HCT116 (cell line): Measurements from ENCODE around the gene TCP1. TPM values are rescaled to one million over a fixed set of nuclear protein-coding genes. Genes with fewer than 3 reads are reported as not detected.

Source experiments
- ATAC-seq: fragments of 200-7000 bp; cut with Tn5 transposase; 2 replicates; pipeline ENCODE4 v1.9.1; 2020; ENCODE audit warnings: mild to moderate bottlenecking, moderate library complexity
- BruUV-seq: library from RNA; stranded (reverse); fragments of 400-500 nt; replicated peaks from 2 replicates; lab custom pipeline; 2021; lab: Mats Ljungman, UMichigan
- CTCF ChIA-PET: fragments of 300-600 bp; sonication (Branson Sonifier 250); formaldehyde crosslinking; loops from one replicate; lab custom pipeline; 2021; ENCODE audit warnings: antibody characterized with exemption; lab: Charles Lee
- POLR2A ChIA-PET: fragments of 300-600, 350-600 bp; sonication (Branson Sonifier 250); formaldehyde crosslinking; loops from one replicate; lab custom pipeline; 2021; ENCODE audit warnings: antibody characterized with exemption; lab: Charles Lee
- RAD21 ChIA-PET, 2 experiments: fragments of 300-600 bp; sonication (Branson Sonifier 250); formaldehyde crosslinking; loops; one replicate each; lab custom pipeline; 2023; ENCODE audit warnings: low total read pairs in 2 of 2; ENCODE audit not compliant: uncharacterized antibody in 2 of 2, unreplicated experiment in 2 of 2, low non-redundant PET in 1 of 2; lab: Charles Lee
- DNase-seq: peaks from one replicate; pipeline ENCODE4 v3.0.0-alpha.2; 2010; ENCODE audit warnings: low read depth, low spot score
- H2AFZ ChIP-seq: fragments of 200-600 bp; shearing (Covaris generic), sonication (generic); 2 replicates; pipeline ENCODE4 v1.6.1; 2017; ENCODE audit warnings: low read depth, mixed run types, mixed read lengths, antibody characterized with exemption, low read length; ENCODE audit not compliant: poor library complexity, severe bottlenecking
- H3K27ac ChIP-seq: 2 replicates; pipeline ENCODE4 v1.5.1; 2012; ENCODE audit warnings: low read depth, low read length
- H3K27me3 ChIP-seq: fragments of 200-600 bp; sonication (generic); 2 replicates; pipeline ENCODE4 v1.6.1; 2016; ENCODE audit warnings: mixed run types, low read length, mixed read lengths; ENCODE audit not compliant: insufficient read depth
- H3K36me3 ChIP-seq, 2 experiments: fragments of 200-500 bp in 1 of 2; fragments of 200-600 bp in 1 of 2; sonication (Bioruptor generic) in 1 of 2; sonication (generic) in 1 of 2; 2 replicates each; pipeline versions ENCODE4 v1.5.1 to v1.6.1; 2014 to 2016; ENCODE audit warnings: low read length in 2 of 2, inconsistent platforms in 1 of 2, mixed read lengths in 1 of 2, mixed run types in 1 of 2; ENCODE audit not compliant: insufficient read depth in 2 of 2, control insufficient read depth in 1 of 2
- H3K4me1 ChIP-seq, 2 experiments: fragments of 200-600 bp in 1 of 2; sonication (generic) in 1 of 2; 2 replicates each; pipeline versions ENCODE4 v1.5.1 to v1.6.1; 2012 to 2017; ENCODE audit warnings: low read length in 2 of 2, inconsistent platforms in 1 of 2, mild to moderate bottlenecking in 1 of 2, mixed read lengths in 1 of 2, mixed run types in 1 of 2, moderate library complexity in 1 of 2; ENCODE audit not compliant: insufficient read depth in 2 of 2, control insufficient read depth in 1 of 2
- H3K4me2 ChIP-seq: fragments of 200-600 bp; sonication (generic); 2 replicates; pipeline ENCODE4 v1.6.1; 2017; ENCODE audit warnings: mixed run types, low read length, mixed read lengths
- H3K4me3 ChIP-seq, 2 experiments: fragments of 200-600 bp in 1 of 2; sonication (generic) in 1 of 2; replicated peaks in 1 of 2; 2 replicates each; pipeline ENCODE4 v1.5.1; 2011 to 2016; ENCODE audit warnings: low read length in 2 of 2, control low read depth in 1 of 2, low read depth in 1 of 2, mild to moderate bottlenecking in 1 of 2, mixed read lengths in 1 of 2, mixed run types in 1 of 2
- H3K79me2 ChIP-seq: fragments of 200-600 bp; sonication (generic); 2 replicates; pipeline ENCODE4 v1.6.1; 2017; ENCODE audit warnings: mild to moderate bottlenecking, mixed run types, low read length, moderate library complexity, mixed read lengths; ENCODE audit not compliant: insufficient read depth
- H3K9ac ChIP-seq: fragments of 200-600 bp; sonication (generic); 2 replicates; pipeline ENCODE4 v1.6.1; 2016; ENCODE audit warnings: low read length, mixed read lengths
- H3K9me2 ChIP-seq: fragments of 200-600 bp; sonication (generic), shearing (Covaris generic); 2 replicates; pipeline ENCODE4 v1.6.1; 2017; ENCODE audit warnings: mixed run types, mild to moderate bottlenecking, moderate library complexity; ENCODE audit not compliant: insufficient read depth
- H3K9me3 ChIP-seq, 2 experiments: fragments of 200-500 bp in 1 of 2; fragments of 200-600 bp in 1 of 2; sonication (Bioruptor generic) in 1 of 2; sonication (generic) in 1 of 2; 2 replicates each; pipeline ENCODE4 v1.6.1; 2014 to 2017; ENCODE audit warnings: low read length in 2 of 2, mixed read lengths in 2 of 2, inconsistent platforms in 1 of 2, low read depth in 1 of 2, mild to moderate bottlenecking in 1 of 2, mixed run types in 1 of 2, moderate library complexity in 1 of 2; ENCODE audit not compliant: control insufficient read depth in 1 of 2, insufficient read depth in 1 of 2
- H4K20me1 ChIP-seq: fragments of 200-600 bp; sonication (generic), shearing (Covaris generic); 2 replicates; pipeline ENCODE4 v1.6.1; 2017; ENCODE audit warnings: mixed run types, mild to moderate bottlenecking, moderate library complexity; ENCODE audit not compliant: insufficient read depth
- ATF3 ChIP-seq: IDR thresholded peaks from 2 replicates; pipeline ENCODE4 v1.6.1; 2012
- CBX3 ChIP-seq: IDR thresholded peaks from 2 replicates; pipeline ENCODE4 v1.6.1; 2012; ENCODE audit warnings: low read depth
- EGR1 ChIP-seq: IDR thresholded peaks from 2 replicates; pipeline ENCODE4 v1.6.1; 2012; ENCODE audit warnings: low read depth
- ELF1 ChIP-seq: IDR thresholded peaks from 2 replicates; pipeline ENCODE4 v1.6.1; 2012; ENCODE audit warnings: low read depth, borderline replicate concordance
- JUND ChIP-seq: IDR thresholded peaks from 2 replicates; pipeline ENCODE4 v1.6.1; 2012
- MAX ChIP-seq: IDR thresholded peaks from 2 replicates; pipeline ENCODE4 v1.6.1; 2012
- SIN3A ChIP-seq: IDR thresholded peaks from 2 replicates; pipeline ENCODE4 v1.6.1; 2012; ENCODE audit warnings: low read depth
- YY1 ChIP-seq: IDR thresholded peaks from 2 replicates; pipeline ENCODE4 v1.6.1; 2011; ENCODE audit warnings: low read length, low read depth, moderate library complexity, mild to moderate bottlenecking; ENCODE audit not compliant: insufficient replicate concordance; ENCODE audit errors: extremely low read depth
- ZBTB33 ChIP-seq: IDR thresholded peaks from 2 replicates; pipeline ENCODE4 v1.6.1; 2011; ENCODE audit warnings: mild to moderate bottlenecking, low read length, moderate library complexity; ENCODE audit not compliant: insufficient replicate concordance; ENCODE audit errors: extremely low read depth
- ZFX ChIP-seq: fragments of 450-650 bp; IDR thresholded peaks from 2 replicates; pipeline ENCODE4 v1.6.1; 2017
- ZNF274 ChIP-seq: fragments of 200-500 bp; sonication (Bioruptor generic); IDR thresholded peaks from 2 replicates; pipeline ENCODE4 v1.6.1; 2014; ENCODE audit warnings: mild to moderate bottlenecking, low read depth, low read length, inconsistent platforms
- intact Hi-C: fragments of 100-400 bp; cut with micrococcal nuclease; formaldehyde crosslinking; loops from 2 replicates; pipeline ENCODE4 v1.10.0; 2022
- total RNA-seq: library from RNA; stranded (reverse); gene quantifications from one replicate; pipeline ENCODE4 v1.2.1, GENCODE V29; 2021; ENCODE audit not compliant: unreplicated experiment

Gene TCP1
- total RNA-seq, 1 experiment from 2014 or later, result 447 TPM

GRCh38 chr6:159801935-159802334, 12.5 kb upstream of the TCP1 start:
- RAD21 ChIA-PET, result no interaction called here
- no peak overlapping the region for H2AFZ ChIP-seq
- DNase-seq (no peak), ATAC-seq (no peak)
- H3K27me3 ChIP-seq, result no peaks in the 10 kb centered on the region
- peaks cover 15 to 16% of the 10 kb centered on the region in 2 experiments for H3K36me3 ChIP-seq
- no peak overlapping the region for H3K27ac ChIP-seq
- TF ChIP-seq ZFX (no peak), SIN3A (no peak), EGR1 (no peak), ATF3 (no peak), YY1 (no peak), CBX3 (no peak), ELF1 (no peak), ZNF274 (no peak), JUND (no peak), MAX (no peak)
- no peak overlapping the region for H3K4me3 ChIP-seq
- intact Hi-C loops, result no loop called here
- no peaks in the 10 kb centered on the region for H3K9me2 ChIP-seq
- no TSS peak for BruUV-seq
- no peak overlapping the region for H3K9ac ChIP-seq
- POLR2A ChIA-PET, result no interaction called here
- peaks cover 9% of the 10 kb centered on the region; the same call in 1 of the 2 replicates for H3K79me2 ChIP-seq
- H3K9me3 ChIP-seq, result no peaks in the 10 kb centered on the region
- H4K20me1 ChIP-seq, result no peaks in the 10 kb centered on the region
- no peak overlapping the region for H3K4me2 ChIP-seq
- CTCF ChIA-PET, result no interaction called here
- H3K4me1 ChIP-seq, result no peaks in the 10 kb centered on the region

GRCh38 chr6:159800141-159800865, 10.9 kb upstream of the TCP1 start, which contains the start of gene PNLDC1:
Gene PNLDC1, plus strand, starts transcription at chr6:159800276. Its CDS starts 32 bp downstream, at chr6:159800308.
- Histone ChIP-seq H3K27ac (no peak within 1 kb of the TSS), H2AFZ (no peak within 1 kb of the TSS), H3K4me1 (no peaks in the 10 kb centered on the region), H3K9me2 (no peaks in the 10 kb centered on the region), H3K79me2 (peaks cover 23% of the 10 kb centered on the region), H3K36me3 (peaks cover 21 to 24% of the 10 kb centered on the region in 2 experiments), H3K4me2 (no peak within 1 kb of the TSS), H3K4me3 (no peak within 1 kb of the TSS), H3K9me3 (no peaks in the 10 kb centered on the region), H3K9ac (no peak within 1 kb of the TSS), H3K27me3 (no peaks in the 10 kb centered on the region), H4K20me1 (peaks cover 4% of the 10 kb centered on the region)
- ATAC-seq (no peak), DNase-seq (no peak)
- ChIA-PET RAD21 (no interaction called here), CTCF (no interaction called here), POLR2A (interaction anchor here (1.0 kb wide), 1 partner anchor 10 kb away, joined by 4 read pairs; the partner anchor contains the start of gene MRPL18)
- intact Hi-C loops, result no loop called here
- BruUV-seq, result no TSS peak
- TF ChIP-seq SIN3A (no peak), ZBTB33 (no peak), YY1 (no peak)
- TF ChIP-seq, all 23 proteins: peak for 0
